Activated CD4-positive, alpha-beta T cell treated with anti-CD3 and anti-CD28 coated beads, Interleukin-2, Interleukin-6, amounts not matched to agents 100 ng/mL and 50 ng/mL, durations not matched to agents 16 hours and 8 hours (primary cell): ENCODE measurements around the gene TMEFF1.
A peak's percentile ranks its signal among the peaks of the same experiment; 100 is the strongest.
"Not testable (repeated sequence)": the region's sequence is repeated elsewhere in the genome, so short reads cannot be mapped to it uniquely, and the experiment has no call there.

Experiments used
- DNase-seq: peaks from one replicate; pipeline ENCODE4 v3.0.0-alpha.2; 2020

TMEFF1 gene

GRCh38 chr9:100492952-100493351 lies 20.0 kb downstream of the TMEFF1 start:
- DNase-seq: no peak

GRCh38 chr9:100498592-100498991 lies 25.6 kb downstream of the TMEFF1 start:
- no peak for DNase-seq

DNA sequence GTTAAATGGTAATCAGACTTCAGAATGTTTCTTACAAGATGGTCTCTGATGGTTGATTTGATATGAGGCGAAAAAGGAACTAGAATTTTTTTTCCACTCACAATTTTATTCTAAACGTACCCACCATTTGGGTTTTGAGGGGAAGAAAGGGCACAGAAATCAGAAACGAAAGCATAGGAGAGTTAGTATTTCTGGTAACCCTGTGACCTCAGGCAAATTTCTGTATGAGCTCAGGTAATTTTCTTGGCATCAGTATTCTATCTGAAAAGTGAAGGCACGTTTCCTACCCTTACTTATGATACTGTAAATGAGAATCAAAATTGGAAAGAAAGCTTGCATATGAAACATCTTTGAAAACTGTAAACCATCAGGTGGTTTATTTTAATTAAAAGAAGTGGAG lies 26.5 kb downstream of the TMEFF1 start:
- DNase-seq: no peak

DNA sequence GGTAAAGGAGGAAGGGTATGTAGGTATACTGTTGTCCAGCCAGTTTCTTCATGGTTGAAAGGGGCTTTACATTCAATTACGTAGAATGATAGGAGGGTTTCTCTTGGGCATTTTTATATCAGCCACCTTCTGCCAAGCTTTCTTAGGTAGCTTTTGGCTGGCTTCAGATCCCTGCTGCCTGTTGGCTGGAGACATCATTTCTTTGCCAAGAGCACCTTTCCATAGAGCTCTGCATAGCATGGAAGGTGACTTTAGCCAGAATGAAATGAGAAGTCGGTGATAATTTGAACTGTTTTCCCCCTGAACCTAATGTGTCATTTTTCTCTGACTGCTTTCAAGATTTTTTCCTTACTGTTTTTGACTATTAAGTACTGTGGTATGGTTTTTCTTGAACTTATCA lies 26.9 kb downstream of the TMEFF1 start:
- DNase-seq: no peak

- peak; percentile 79 for DNase-seq
Observed at GRCh38 chr9:100505564-100506159, 32.7 kb downstream of the TMEFF1 start.

- not testable (repeated sequence) for DNase-seq
Observed at GRCh38 chr9:100507350-100507749, 34.4 kb downstream of the TMEFF1 start.

DNA sequence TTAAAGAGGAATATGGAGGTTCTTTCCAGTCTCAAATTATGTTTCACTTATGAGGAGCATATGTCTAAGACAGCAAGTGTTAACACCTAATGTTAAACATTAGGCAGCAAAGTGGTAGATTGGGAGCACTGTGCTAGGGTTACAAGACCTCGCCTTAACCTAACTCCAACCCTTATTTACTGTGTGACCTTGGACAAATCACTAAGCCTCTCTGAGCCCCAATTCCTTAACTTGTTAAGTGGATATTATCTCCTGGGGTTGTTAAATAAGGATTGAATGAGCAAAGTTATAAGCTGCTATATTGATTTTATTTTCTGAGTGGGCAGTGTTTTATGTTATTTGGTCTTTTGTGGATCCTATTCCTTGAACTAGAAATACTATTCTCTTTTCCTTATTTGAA lies 38.3 kb downstream of the TMEFF1 start:
- no peak for DNase-seq

DNA sequence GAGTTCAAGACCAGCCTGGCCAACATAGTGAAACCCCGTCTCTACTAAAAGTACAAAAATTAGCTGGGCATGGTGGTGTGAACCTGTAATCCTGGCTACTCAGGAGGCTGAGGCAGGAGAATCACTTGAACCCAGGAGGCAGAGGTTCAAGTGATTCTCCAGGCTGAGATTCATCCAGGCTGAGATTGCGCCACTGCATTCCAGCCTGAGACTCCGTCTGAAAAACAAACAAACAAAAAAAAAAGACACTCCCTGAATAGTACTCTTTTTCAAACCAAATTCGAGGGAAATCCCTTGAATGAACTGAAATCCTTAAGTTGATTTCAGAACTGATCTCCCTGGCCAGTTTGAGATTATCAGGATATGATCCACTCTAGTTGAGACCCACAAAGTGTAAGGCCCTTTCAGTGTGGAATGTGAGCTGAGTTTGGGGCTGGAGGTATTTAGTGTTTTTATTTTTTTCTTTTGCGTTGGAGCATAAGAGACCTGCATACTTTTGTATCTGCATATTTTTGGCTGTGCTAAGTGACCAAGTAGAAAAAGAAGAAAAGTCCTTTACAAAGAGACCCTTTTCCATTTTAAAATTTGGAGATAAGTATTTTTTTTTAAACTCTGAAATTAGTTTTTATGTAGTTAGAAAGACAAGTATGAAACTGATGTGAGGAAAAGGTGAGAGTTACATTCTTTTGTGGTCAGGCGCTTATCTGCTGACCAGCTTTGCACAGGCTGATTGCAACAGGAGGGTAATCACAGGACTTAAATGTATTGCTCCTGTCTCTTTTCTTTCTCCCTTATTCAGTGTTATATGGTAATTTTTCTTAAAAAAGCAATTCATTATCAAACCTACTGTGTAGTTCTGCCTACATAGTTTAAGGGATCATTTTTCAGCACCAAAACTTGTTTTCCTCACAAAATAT lies 42.9 kb downstream of the TMEFF1 start:
- no peak for DNase-seq

GRCh38 chr9:100521282-100521681 lies 48.3 kb downstream of the TMEFF1 start:
- DNase-seq: no peak

- no peak for DNase-seq
Observed at GRCh38 chr9:100525563-100525962, 52.6 kb downstream of the TMEFF1 start.

DNA sequence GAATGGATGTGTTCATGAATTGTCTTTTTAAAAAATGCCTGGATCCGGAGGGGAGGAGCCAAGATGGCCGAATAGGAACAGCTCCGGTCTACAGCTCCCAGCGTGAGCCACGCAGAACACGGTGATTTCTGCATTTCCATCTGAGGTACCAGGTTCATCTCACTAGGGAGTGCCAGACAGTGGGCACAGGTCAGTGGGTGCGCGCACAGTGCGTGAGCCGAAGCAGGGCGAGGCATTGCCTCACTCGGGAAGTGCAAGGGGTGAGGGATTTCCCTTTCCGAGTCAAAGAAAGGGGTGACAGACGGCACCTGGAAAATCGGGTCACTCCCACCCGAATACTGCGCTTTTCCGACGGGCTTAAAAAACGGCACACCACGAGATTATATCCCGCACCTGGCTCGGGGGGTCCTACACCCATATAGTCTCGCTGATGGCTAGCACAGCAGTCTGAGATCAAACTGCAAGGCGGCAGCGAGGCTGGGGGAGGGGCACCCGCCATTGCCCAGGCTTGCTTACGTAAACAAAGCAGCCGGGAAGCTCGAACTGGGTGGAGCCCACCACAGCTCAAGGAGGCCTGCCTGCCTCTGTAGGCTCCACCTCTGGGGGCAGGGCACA lies 54.3 kb downstream of the TMEFF1 start:
- DNase-seq: not testable (repeated sequence)

DNA sequence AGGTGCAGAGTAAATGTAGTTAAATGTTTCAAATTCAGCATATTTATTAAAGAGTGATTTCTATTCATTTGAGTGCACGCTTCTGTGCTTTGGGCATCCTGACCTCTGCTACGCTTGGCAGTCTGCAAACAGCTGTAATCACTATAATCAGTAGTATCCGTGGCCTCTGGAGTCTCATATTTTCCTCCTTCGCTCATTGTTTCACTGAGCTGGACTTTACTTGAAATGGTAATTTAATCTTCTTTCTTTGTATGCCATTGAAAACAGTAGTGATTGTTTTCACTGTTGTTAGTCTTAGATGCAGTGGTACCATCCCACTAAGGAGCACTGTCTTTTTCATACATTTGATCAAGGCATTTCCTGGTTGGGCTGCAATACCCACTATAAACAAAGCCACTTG lies 61.5 kb downstream of the TMEFF1 start:
- DNase-seq: no peak

- no peak for DNase-seq
Observed at GRCh38 chr9:100540327-100540726, 67.4 kb downstream of the TMEFF1 start.

GRCh38 chr9:100549048-100549447 lies 76.1 kb downstream of the TMEFF1 start:
- DNase-seq: no peak

DNA sequence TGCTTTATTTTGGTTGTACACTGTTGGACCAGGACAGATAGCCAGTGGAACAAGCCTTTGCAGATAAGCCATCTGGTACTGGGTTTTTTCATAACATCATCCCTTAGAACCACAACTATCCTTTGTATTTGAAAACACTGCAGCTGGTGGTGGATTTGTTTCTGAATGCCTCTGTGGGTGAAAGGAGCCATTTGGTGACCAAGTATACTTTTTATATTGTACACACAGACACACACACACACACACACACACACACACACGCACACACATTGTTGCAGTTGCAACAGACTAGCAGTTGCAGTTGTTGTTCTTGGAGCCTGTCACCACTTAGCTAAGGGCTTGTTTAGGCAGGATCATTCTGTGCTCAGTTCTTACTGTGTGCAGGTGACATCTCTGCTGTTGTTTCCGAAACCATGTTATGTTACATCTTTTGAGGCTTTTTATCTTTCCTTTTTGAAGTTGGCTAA lies 82.0 kb downstream of the TMEFF1 start:
- DNase-seq: no peak

- no peak for DNase-seq
Observed at GRCh38 chr9:100555471-100555870, 82.5 kb downstream of the TMEFF1 start.

GRCh38 chr9:100557053-100557452 lies 84.1 kb downstream of the TMEFF1 start:
- DNase-seq: no peak

DNA sequence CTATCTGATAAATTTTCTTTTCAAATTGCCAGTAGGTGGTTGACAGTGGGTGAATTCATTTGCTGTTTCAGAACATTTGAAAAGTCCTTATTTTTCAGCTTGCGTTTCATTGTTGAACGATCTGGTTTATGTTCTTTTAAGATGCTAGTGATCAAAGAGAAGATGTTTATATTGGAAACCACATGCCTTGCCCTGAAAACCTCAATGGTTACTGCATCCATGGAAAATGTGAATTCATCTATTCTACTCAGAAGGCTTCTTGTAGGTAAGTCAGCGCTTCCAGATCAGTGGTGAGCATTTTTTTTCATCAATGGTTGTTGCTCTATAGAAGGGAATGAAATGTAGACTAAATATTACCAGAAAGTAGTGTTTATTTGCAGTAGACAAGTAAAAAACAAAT lies 88.3 kb downstream of the TMEFF1 start:
- no peak for DNase-seq

DNA sequence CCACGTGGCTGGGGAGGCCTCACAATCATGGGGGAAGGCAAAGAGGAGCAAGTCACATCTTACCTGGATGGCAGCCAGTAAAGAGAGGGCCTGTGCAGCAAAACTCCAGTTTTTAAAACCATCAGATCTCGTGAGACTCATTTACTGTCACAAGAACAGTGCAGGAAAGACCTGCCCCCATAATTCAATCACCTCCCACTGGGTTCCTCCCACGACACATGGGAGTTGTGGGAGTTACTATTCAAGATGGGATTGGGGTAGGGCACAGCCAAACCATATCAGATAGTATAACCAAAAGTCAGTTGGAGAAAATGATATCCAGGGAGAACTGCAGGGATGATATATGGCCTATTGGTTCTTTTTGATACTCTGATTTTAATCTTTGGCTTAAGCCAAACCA lies 94.9 kb downstream of the TMEFF1 start:
- no peak for DNase-seq

DNA sequence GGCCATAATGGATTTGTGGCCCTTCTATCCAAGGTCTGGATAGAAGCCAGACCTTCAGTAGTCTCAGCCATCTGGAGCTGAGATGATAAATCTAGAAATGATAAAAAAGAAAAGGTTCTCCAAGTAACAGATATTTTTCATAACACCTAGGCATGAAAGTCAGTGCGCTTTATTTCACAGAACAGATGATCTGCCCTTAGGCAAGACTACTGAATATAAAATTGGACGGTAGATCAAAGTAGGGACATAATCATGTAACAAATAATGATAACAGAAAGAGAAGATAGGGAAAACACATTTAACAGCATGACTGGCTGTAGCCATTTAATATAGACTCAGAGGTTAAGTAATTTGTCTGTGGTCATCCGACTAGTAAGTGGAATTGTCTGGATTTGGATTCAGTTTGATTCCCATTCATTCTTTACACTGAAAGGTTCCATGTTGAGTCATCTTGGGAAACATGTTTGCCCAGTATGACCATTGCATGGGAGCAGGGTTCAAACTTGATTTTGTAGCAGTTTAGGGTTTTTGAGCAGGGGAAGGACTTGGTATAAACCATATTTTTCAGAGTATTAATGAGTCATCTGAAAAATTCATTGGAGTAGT lies 100.8 kb downstream of the TMEFF1 start:
- no peak for DNase-seq

DNA sequence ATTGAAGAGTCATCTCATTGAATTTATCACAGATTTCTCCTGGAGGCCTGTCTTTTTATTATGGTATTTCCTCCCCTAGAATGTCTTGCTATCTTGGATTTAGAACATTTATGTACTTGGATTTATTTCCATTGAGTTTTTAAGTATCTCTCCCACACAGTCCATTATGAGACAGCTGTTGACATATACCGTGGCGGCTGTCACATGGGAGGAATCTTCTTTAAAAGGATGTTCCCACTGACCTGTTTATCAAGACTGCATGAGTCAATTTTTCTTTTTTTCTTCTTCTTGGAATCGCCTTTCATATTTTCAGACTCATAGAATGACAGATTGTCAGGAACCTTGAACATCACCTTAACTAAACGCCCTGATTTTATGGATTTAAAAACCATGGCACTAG lies 102.1 kb downstream of the TMEFF1 start:
- DNase-seq: no peak

DNA sequence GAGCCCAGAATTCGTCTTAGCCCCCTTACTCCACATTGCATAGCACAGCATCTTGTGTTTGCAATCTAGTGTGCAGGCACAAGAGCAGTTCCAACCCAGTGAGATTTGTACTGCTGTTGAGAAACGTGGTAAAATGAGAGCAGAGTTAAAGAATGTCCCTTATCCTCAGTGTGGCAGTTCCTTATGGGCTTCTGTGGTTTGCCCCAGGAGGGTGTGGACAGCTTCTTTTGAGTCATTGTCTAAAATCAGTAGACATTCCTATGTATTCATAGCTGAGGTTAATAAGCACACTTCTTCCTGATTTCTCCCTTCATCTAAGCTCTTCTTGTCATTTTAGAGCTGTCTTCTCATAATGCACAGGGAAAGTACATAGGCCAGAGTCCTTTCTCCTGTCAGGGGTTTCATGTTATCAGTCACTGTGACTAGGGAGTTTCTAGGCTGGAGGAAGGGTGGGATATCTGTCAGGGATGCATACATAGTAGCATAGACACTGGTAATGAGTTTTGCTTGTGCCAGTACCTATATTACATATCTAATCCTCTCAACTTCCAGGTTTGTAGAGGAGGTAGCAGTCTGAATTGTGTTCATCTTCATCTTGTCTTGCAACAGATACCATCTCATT lies 102.9 kb downstream of the TMEFF1 start:
- no peak for DNase-seq
